Activated CD4-positive, alpha-beta T cell treated with anti-CD3 and anti-CD28 coated beads for 24 hours (primary cell): Measurements from ENCODE around the gene HLA-DMA.

Experiments
- DNase-seq, 2 donors: peaks; one replicate each; pipeline ENCODE4 v3.0.0-alpha.2; 2020; ENCODE audit warnings: low read depth in 2 of 2

The HLA-DMA gene

DNA sequence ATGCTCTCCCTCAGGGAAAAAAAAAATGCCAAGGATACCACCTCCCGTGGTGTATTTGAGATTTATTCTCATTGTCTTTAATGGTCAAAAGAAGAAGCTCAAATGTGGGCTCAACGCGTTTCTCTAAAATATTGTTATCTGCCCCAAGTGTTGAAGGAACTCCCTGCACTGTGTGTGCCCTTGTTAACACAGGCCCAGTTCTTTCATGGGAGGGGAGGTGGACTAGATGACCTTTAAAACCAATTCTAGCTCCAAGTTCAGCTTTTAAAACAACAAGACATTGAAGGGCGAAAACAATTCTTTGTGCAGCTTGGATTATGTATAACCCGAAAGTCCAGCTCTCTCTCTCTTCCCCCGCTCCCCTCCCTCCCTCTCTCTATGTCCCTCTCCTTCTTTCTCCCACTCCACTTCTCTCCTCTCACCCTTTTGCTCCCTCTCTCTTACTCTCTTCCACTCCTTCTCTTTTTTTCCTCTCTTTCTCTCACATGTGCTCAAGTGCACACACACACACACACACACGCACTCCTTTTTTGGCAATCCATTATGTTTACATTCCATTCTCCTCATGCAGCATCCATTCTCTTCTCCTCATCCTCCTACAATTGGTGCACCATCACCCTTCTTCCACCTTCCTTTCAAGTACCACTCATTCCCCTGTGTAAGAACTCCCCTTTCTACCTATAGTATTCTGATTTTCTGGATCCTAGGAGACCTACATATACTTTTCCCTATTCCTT lies 20.6 kb downstream of the HLA-DMA start:
- DNase-seq = no peak

DNA sequence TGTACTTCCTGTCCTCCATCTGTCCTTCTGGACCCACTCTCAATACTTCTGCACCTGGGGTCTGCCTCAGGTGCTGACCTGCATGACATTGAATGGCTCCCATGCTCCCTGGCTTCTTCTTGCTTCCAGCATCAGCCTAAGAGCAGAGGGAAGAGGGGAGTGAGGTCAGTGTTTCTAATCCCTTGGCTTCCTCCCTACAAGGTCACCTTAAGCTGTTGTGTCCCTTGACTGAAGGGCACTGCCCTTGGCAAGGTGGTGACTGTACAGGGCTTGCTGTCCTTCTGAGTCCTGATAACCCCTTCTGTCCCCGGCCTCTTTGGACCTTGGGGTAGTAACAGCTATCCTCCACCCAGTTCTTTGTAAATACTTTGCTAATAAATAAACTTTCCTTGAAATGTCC lies 21.7 kb downstream of the HLA-DMA start:
- DNase-seq = no peak

DNA sequence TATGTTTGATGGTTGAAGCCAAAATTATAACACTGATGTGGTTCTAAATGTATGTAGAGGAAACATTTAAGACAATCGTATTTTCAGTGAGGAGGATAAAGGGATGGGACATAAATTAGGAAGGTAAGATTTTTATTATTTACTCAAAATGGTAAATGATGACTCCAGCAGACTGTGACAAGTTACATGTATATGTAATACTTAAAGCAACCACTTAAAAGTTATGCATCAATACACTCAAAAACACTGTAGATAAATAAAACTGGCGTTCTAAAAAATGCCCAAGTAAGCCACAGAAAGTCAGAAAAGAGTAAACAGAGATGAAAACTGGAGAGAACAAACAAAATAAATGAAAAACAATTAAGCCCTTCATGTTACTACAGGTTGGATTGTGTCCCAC lies 30.8 kb downstream of the HLA-DMA start:
- no peak for DNase-seq

DNA sequence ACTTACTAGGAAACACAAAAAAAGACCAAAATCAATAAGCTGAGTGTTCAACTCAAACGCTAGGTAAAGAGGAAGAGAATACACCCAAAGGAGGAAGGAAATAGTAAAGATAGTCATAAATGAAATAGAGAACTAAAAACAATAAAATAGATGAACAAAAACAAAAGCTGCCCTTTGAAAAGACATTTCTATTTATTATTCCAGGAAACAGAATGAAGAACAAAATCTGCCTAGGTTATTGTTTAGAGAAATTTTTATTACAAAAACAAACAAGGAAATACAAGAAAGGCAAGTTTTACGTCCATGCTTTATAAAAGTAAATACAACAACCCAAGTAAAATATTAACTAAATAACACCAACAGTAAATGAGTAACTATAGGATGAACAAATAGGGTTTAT lies 32.2 kb downstream of the HLA-DMA start:
- DNase-seq = no peak

DNA sequence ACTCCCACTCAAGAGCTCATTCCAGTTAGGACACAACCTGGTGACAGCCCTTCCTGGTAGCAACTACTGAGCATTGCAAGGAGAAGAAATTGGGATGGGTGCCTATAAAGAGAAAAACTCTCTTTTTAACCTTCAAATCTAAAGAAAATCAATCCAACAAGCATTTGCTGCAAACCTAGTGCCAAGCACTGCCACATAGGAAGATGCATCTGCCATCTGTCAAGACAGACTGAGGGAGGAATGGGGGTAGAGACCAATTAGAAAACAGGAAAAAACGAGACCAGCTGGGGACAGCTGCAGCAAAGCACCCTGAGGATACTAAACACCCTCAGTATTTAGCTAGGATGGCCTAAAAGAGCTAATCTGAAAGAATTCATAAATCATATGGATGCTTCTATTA lies 39.9 kb downstream of the HLA-DMA start:
- no peak for DNase-seq

DNA sequence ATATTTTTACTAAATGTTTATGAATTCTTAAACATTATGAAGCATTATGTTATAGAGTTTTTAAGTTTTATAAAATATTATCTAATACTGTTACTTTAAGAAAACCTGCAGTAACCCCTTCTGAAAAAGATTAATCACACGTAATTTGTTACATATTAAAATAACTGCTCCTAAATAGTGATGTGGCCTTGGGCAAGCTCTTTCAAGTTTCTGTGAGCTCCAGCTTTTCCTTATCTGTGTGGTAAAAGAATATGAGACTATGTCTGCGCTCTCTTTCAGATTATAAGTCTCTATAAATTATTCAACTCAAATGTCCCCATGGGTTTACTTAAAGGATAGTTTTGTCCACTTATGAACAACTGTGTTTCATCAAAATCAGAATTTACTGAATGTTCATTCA lies 44.0 kb downstream of the HLA-DMA start:
- DNase-seq = no peak

DNA sequence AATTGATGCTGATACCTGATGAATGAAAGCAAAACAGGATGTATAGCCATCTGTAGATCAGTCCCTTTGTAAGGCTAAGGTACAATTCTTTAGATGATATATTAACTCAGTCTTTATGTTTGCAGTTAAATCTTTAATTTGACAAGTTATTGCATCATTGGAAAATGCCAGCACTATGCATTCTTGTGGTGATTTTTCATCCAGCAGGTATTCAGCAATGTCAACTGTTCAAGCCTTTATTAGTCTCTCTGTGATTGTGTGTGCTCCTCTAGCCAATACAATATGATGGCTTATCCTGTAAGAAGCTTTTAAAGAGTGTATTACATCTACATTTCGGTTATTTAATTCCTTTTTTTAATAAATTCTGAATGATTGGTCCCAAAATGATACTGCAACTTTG lies 46.4 kb downstream of the HLA-DMA start:
- no peak for DNase-seq

DNA sequence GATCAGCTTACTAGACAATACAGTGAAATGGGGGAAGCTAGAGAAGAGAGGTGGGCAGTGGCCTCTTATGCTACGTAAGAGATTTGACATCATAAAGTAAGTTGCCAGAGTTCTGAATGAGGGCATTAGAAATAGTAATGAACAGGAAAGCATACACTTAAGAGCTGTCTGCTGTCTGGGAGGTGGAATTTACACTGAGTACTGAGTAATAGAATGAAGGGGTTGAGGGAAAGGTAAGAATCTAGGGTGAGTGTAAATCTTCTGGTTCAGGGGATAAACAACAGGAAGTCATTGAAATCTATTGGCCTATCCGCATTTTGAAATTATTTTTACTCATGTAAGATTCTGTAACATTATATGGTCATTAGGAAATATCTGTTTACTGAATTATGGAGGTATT lies 47.8 kb downstream of the HLA-DMA start:
- no peak for DNase-seq

DNA sequence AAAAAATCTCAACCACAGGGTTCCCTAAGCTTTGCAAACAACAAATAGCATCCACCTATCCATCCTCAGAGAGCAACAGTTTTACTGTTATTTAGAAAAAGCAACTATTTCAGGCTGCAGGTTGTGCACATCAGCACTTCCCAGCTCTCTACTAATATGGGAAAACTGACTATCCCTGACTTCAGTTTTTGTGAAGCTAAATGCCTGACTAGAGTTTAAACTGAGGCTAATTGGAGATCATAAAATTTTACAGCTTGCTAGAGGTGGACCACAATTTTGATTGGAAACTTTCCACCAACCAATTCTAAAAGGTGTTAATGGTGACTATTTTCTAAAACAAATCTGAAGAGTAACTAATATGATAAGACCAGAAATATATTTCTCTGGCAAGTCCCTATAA lies 48.9 kb downstream of the HLA-DMA start:
- DNase-seq = no peak
